Peyer's patch (tissue), 4 donors: Measurements from ENCODE around the gene ANKRD7. TPM values are rescaled to one million over a fixed set of nuclear protein-coding genes. Genes with fewer than 3 reads are reported as not detected.
A peak's percentile ranks its signal among the peaks of the same experiment; 100 is the strongest.

ENCODE experiments used
- DNase-seq, 3 donors: peaks; one replicate each; pipeline ENCODE4 v3.0.0-alpha.2; 2017 to 2019
- H3K27ac ChIP-seq, 4 donors: fragments of 200-600 bp; sonication (generic); one replicate each; pipeline ENCODE4 v1.5.1; 2016 to 2019
- H3K27me3 ChIP-seq, 2 donors: fragments of 200-600 bp; sonication (generic); one replicate each; pipeline ENCODE4 v1.5.1; 2019
- H3K36me3 ChIP-seq, 3 donors: fragments of 200-600 bp; sonication (generic); one replicate each; pipeline ENCODE4 v1.5.1; 2016 to 2019
- H3K4me1 ChIP-seq, 4 donors: fragments of 200-600 bp; sonication (generic); one replicate each; pipeline ENCODE4 v1.5.1; 2016 to 2019
- H3K4me3 ChIP-seq, 4 donors: fragments of 200-600 bp; sonication (generic); 1 replicate in 3 of 4; 2 replicates in 1 of 4; pipeline ENCODE4 v1.5.1; 2016 to 2019; ENCODE audit warnings: mild to moderate bottlenecking in 1 of 4
- H3K9me3 ChIP-seq, 4 donors: fragments of 200-600 bp; sonication (generic); one replicate each; pipeline ENCODE4 v1.5.1; 2016 to 2019; ENCODE audit warnings: mild to moderate bottlenecking in 1 of 4
- POLR2A ChIP-seq, 2 donors: fragments of 450-650 bp; IDR thresholded peaks; one replicate each; pipeline ENCODE4 v1.5.1; 2017; ENCODE audit warnings: antibody characterized with exemption in 2 of 2, mild to moderate bottlenecking in 2 of 2, moderate library complexity in 2 of 2
- total RNA-seq, 4 donors: library from RNA; depleted of rRNA; stranded (reverse); fragments of >200 nt; gene quantifications; one replicate each; pipeline ENCODE4 v1.1.0, GENCODE V29; 2016
- TF ChIP-seq, protein P1 (sequence below), 6 experiments: fragments of 450-650 bp in 4 of 6; fragments of 200-600 bp in 2 of 6; sonication (generic) in 1 of 6; IDR thresholded peaks; one replicate each; pipeline ENCODE4 v1.5.1; 2017 to 2019; ENCODE audit warnings: antibody characterized with exemption in 6 of 6, mild to moderate bottlenecking in 3 of 6, moderate library complexity in 1 of 6

ANKRD7 gene, protein sequence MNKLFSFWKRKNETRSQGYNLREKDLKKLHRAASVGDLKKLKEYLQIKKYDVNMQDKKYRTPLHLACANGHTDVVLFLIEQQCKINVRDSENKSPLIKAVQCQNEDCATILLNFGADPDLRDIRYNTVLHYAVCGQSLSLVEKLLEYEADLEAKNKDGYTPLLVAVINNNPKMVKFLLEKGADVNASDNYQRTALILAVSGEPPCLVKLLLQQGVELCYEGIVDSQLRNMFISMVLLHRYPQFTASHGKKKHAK
- total RNA-seq = not detected

DNA sequence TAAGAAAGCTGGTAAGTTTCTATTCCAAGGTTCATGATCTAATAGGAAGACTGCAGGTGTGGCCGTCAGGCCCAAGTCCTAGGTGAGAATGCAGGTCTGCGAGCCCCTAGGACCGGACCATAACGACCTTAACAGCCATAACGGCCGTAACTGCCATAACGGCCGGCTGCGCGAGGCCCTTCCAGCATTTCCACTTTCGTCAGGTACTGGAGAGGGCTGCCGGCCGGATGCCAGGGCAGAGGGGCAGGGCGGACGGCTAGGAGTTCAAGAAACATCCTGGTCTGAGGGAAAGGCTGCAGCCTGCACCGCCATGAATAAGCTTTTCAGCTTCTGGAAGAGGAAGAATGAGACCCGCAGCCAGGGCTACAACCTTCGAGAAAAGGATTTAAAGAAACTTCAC lies at the start of gene ANKRD7:
Gene ANKRD7, plus strand, starts transcription at position 184 of the 400 bp plus-strand sequence. Its CDS starts 127 bp downstream, at position 311.
- H3K36me3 ChIP-seq = no peaks in the 10 kb centered on the region
- H3K4me3 ChIP-seq = no peak within 1 kb of the TSS
- H3K27me3 ChIP-seq = no peaks in the 10 kb centered on the region
- H3K4me1 ChIP-seq = no peaks in the 10 kb centered on the region
- H3K9me3 ChIP-seq = no peaks in the 10 kb centered on the region
- H3K27ac ChIP-seq = no peak within 1 kb of the TSS
- no peak for TF ChIP-seq POLR2A (IDR thresholded peaks at IDR 0.05)
- TF ChIP-seq, protein P1, sequence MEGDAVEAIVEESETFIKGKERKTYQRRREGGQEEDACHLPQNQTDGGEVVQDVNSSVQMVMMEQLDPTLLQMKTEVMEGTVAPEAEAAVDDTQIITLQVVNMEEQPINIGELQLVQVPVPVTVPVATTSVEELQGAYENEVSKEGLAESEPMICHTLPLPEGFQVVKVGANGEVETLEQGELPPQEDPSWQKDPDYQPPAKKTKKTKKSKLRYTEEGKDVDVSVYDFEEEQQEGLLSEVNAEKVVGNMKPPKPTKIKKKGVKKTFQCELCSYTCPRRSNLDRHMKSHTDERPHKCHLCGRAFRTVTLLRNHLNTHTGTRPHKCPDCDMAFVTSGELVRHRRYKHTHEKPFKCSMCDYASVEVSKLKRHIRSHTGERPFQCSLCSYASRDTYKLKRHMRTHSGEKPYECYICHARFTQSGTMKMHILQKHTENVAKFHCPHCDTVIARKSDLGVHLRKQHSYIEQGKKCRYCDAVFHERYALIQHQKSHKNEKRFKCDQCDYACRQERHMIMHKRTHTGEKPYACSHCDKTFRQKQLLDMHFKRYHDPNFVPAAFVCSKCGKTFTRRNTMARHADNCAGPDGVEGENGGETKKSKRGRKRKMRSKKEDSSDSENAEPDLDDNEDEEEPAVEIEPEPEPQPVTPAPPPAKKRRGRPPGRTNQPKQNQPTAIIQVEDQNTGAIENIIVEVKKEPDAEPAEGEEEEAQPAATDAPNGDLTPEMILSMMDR (IDR thresholded peaks at IDR 0.05) = no peak
- no peak for DNase-seq

DNA sequence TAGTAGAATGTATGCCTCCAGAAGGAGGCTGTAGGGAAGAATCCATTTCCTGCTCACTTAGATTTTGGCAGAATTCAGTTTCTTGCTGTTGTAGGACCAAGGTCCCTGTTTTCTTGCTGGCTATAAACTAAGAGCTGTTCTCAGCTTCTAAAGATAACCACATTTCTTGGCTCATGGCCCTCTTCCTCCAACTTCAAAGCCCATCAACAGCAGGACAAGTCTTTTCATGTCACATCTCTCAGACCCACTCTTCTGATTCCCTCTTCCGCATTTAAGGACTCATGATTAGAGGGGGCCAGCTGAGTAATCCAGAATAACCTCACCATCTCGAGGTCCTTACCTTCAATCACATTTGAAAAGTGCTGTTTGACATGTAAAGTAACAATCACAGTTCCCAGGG lies 48.8 kb upstream of the ANKRD7 start:
- TF ChIP-seq, protein P1 (IDR thresholded peaks at IDR 0.05) = no peak
- TF ChIP-seq POLR2A (IDR thresholded peaks at IDR 0.05) = no peak
- no peaks in the 10 kb centered on the region for H3K9me3 ChIP-seq
- no peaks in the 10 kb centered on the region for H3K36me3 ChIP-seq
- H3K4me3 ChIP-seq = no peak overlapping the region
- H3K27me3 ChIP-seq = no peaks in the 10 kb centered on the region
- no peak for DNase-seq
- H3K27ac ChIP-seq = no peak overlapping the region
- H3K4me1 ChIP-seq = no peaks in the 10 kb centered on the region

DNA sequence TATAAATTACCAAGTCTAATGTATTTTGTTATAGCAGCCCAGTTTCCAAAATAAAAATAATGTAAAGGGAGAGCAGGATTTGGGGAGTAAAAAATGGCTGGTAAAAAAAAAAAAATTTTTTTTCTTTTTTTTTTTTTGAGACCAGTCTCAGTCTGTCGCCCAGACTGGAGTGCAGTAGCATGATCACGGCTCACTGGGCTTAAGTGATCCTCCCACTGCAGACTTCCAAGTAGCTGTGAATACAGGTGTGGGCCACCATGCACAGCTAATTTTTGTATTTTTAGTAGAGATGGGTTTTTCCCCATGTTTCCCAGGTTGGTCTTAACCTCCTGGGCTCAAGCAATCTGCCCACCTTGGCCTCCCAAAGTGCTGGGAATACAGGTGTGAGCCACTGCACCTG lies 45.3 kb upstream of the ANKRD7 start:
- TF ChIP-seq POLR2A (IDR thresholded peaks at IDR 0.05) = no peak
- TF ChIP-seq, protein P1 (IDR thresholded peaks at IDR 0.05) = no peak
- H3K36me3 ChIP-seq = no peaks in the 10 kb centered on the region
- H3K27me3 ChIP-seq = no peaks in the 10 kb centered on the region
- H3K4me3 ChIP-seq = no peak overlapping the region
- H3K4me1 ChIP-seq = no peaks in the 10 kb centered on the region
- no peaks in the 10 kb centered on the region for H3K9me3 ChIP-seq
- no peak overlapping the region for H3K27ac ChIP-seq
- no peak for DNase-seq

DNA sequence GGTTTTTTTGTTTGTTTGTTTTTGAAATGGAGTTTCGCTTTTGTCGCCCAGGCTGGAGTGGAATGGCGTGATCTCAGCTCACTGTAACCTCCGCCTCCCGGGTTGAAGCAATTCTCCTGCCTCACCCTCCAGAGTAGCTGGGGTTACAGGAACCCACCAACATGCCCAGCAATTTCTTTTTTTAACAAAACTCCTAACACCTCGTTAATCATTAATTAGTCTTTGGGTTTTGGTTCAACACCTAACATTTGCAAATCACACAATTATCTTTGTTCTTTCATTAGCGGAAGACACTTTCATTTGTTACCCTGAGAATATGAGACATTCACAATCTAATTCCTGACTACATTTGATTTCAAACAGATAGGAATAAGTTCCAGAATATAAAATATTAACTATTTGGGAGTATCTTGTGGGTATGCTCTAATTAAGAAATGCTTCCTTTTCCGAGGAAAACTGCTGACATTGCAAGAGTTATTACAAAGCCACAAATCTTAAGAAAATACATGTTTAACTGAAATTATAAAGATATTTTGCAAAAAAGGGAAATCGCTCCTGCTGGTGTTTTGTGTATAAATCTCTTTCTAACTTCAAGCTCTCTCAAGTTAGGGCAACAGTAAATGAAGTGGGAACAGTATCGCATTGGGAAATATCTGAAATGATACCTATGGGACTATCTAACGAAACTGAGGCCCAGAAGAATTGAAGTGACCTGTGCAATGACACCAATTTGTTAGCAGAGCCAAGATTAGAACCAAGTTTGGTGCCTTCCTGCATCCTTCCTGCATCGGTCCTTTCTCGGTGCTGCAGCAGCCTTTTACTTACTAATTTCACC lies 41.7 kb upstream of the ANKRD7 start:
- no peak for DNase-seq
- Histone ChIP-seq H3K27ac (peak overlapping the region; percentile 87 to 94 (median 87)), H3K27me3 (no peaks in the 10 kb centered on the region), H3K9me3 (no peaks in the 10 kb centered on the region), H3K4me1 (peaks cover 0 to 21% (median 5%) of the 10 kb centered on the region in 4 donors), H3K36me3 (peaks cover 0 to 2% (median 0%) of the 10 kb centered on the region in 3 donors), H3K4me3 (peak overlapping the region; percentile 69 to 84 (median 75))
- TF ChIP-seq, protein P1 (IDR thresholded peaks at IDR 0.05) = no peak
- TF ChIP-seq POLR2A (IDR thresholded peaks at IDR 0.05) = no peak

DNA sequence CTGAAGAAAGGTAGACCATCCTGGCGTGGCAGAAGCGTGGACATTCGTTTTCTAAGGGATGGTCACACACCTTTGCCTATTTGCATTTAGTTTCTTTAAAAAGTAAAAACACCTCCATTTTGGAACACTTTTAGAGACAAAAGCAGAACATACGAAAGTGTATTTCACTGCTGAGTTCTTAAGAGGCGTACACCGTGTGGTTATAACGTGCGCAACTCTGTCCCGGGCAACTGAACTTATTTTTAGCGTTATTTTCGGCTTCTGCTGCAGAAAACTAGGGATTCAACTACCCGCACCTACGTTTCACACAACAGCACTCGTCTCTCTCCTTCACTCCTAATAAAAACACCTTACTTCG lies 41.1 kb upstream of the ANKRD7 start:
- Histone ChIP-seq H3K4me3 (peak overlapping the region; percentile 69 to 84 (median 75)), H3K36me3 (peaks cover 0 to 8% (median 0%) of the 10 kb centered on the region in 3 donors), H3K27me3 (no peaks in the 10 kb centered on the region), H3K4me1 (peaks cover 0 to 21% (median 5%) of the 10 kb centered on the region in 4 donors), H3K27ac (peak overlapping the region; percentile 87 to 94 (median 87)), H3K9me3 (no peaks in the 10 kb centered on the region)
- TF ChIP-seq, protein P1 (IDR thresholded peaks at IDR 0.05) = no peak
- TF ChIP-seq POLR2A (IDR thresholded peaks at IDR 0.05) = no peak
- DNase-seq = no peak
